Endothelial cell of umbilical vein (primary cell): ENCODE measurements around the gene CHST12. TPM values are rescaled to one million over a fixed set of nuclear protein-coding genes. Genes with fewer than 3 reads are reported as not detected.

Experiments used
- BruUV-seq: library from RNA; stranded (reverse); fragments of 400-500 nt; replicated peaks from 2 replicates; lab custom pipeline; 2021; lab: Mats Ljungman, UMichigan
- CTCF ChIA-PET: fragments of 300-600, 350-600 bp; sonication (Branson Sonifier 250); formaldehyde crosslinking; loops from one replicate; lab custom pipeline; 2021; ENCODE audit warnings: antibody characterized with exemption, inconsistent platforms; lab: Charles Lee
- POLR2A ChIA-PET: fragments of 300-600, 350-600 bp; sonication (Branson Sonifier 250); formaldehyde crosslinking; loops from one replicate; lab custom pipeline; 2021; ENCODE audit warnings: antibody characterized with exemption, inconsistent platforms; lab: Charles Lee
- DNase-seq: peaks from one replicate; pipeline ENCODE4 v3.0.0-alpha.2; 2011; ENCODE audit warnings: low read depth, low spot score
- FAIRE-seq: peaks from 2 replicates; lab custom pipeline; 2011; peaks lifted over from hg19 to GRCh38; lab: Jason Lieb, UNC
- H2AFZ ChIP-seq: 2 replicates; pipeline ENCODE4 v1.6.0; 2012; ENCODE audit warnings: low read depth, low read length, control low read depth, inconsistent platforms
- H3K27ac ChIP-seq: 2 replicates; pipeline ENCODE4 v1.5.1; 2011; ENCODE audit warnings: low read depth, mild to moderate bottlenecking, control low read depth, low read length, moderate library complexity; ENCODE audit not compliant: insufficient read depth
- H3K27me3 ChIP-seq, 2 experiments: 2 replicates each; pipeline versions ENCODE4 v1.6.0 to v1.6.1; 2011; ENCODE audit warnings: low read length in 2 of 2, mixed read lengths in 1 of 2; ENCODE audit not compliant: control insufficient read depth in 2 of 2, insufficient read depth in 2 of 2
- H3K36me3 ChIP-seq, 2 experiments: 2 replicates in 1 of 2; 3 replicates in 1 of 2; pipeline ENCODE4 v1.5.1; 2011; ENCODE audit warnings: low read length in 2 of 2, mild to moderate bottlenecking in 1 of 2, moderate library complexity in 1 of 2; ENCODE audit not compliant: control insufficient read depth in 2 of 2, insufficient read depth in 2 of 2; ENCODE audit errors: extremely low read depth in 1 of 2
- H3K4me1 ChIP-seq: 3 replicates; pipeline ENCODE4 v1.5.1; 2011; ENCODE audit warnings: mild to moderate bottlenecking, low read length; ENCODE audit not compliant: control insufficient read depth, insufficient read depth; ENCODE audit errors: extremely low read depth
- H3K4me2 ChIP-seq: 2 replicates; pipeline ENCODE4 v1.6.1; 2011; ENCODE audit warnings: low read length, control low read depth, mixed read lengths; ENCODE audit not compliant: insufficient read depth
- H3K4me3 ChIP-seq, 3 experiments: fragments of 200-600 bp in 1 of 3; sonication (generic), shearing (Covaris generic) in 1 of 3; replicated peaks in 1 of 3; 2 replicates each; pipeline ENCODE4 v1.5.1; 2011 to 2016; ENCODE audit warnings: control low read depth in 3 of 3, low read length in 3 of 3, mild to moderate bottlenecking in 2 of 3, inconsistent platforms in 1 of 3, low read depth in 1 of 3, moderate library complexity in 1 of 3; ENCODE audit not compliant: insufficient read depth in 1 of 3
- H3K79me2 ChIP-seq: 2 replicates; pipeline ENCODE4 v1.6.0; 2012; ENCODE audit warnings: low read length, inconsistent platforms; ENCODE audit not compliant: control insufficient read depth, insufficient read depth
- H3K9ac ChIP-seq: replicated peaks from 2 replicates; pipeline ENCODE3; 2011; ENCODE audit warnings: low read length, control low read depth; ENCODE audit not compliant: insufficient read depth; ENCODE audit errors: extremely low read depth
- H3K9me1 ChIP-seq: replicated peaks from 3 replicates; pipeline ENCODE4 v1.6.0; 2011; ENCODE audit warnings: mild to moderate bottlenecking, low read length; ENCODE audit not compliant: control insufficient read depth, insufficient read depth; ENCODE audit errors: extremely low read depth
- H3K9me3 ChIP-seq: replicated peaks from 2 replicates; pipeline ENCODE4 v1.5.1; 2012; ENCODE audit warnings: low read length, inconsistent platforms; ENCODE audit not compliant: control insufficient read depth, insufficient read depth
- H4K20me1 ChIP-seq: replicated peaks from 2 replicates; pipeline ENCODE3; 2011; ENCODE audit warnings: mild to moderate bottlenecking, low read length; ENCODE audit not compliant: control insufficient read depth, insufficient read depth; ENCODE audit errors: extremely low read depth
- EZH2 ChIP-seq: IDR thresholded peaks from 2 replicates; pipeline ENCODE4 v1.6.1; 2012; ENCODE audit warnings: borderline replicate concordance, low read depth, mild to moderate bottlenecking, moderate library complexity, low read length, inconsistent platforms; ENCODE audit not compliant: severe bottlenecking
- FOS ChIP-seq: IDR thresholded peaks from 2 replicates; pipeline ENCODE4 v1.6.1; 2011; ENCODE audit warnings: mild to moderate bottlenecking, low read length, moderate library complexity, borderline replicate concordance; ENCODE audit not compliant: insufficient read depth
- GATA2 ChIP-seq: IDR thresholded peaks from 2 replicates; pipeline ENCODE4 v1.7.0; 2011; ENCODE audit warnings: low read depth, mild to moderate bottlenecking, moderate library complexity, mixed read lengths, low read length; ENCODE audit not compliant: insufficient read length, insufficient read depth
- JUN ChIP-seq: IDR thresholded peaks from 2 replicates; pipeline ENCODE4 v1.6.1; 2011; ENCODE audit warnings: borderline replicate concordance, low read depth; ENCODE audit not compliant: insufficient read length, insufficient read depth
- MYC ChIP-seq: IDR thresholded peaks from one replicate; pipeline ENCODE4 v1.6.1; 2011; ENCODE audit warnings: mild to moderate bottlenecking, low read depth, low read length
- POLR2A ChIP-seq: IDR thresholded peaks from 2 replicates; pipeline ENCODE4 v1.6.1; 2012; ENCODE audit warnings: low read depth, mild to moderate bottlenecking, control low read depth, low read length
- POLR2AphosphoS5 ChIP-seq: IDR thresholded peaks from 2 replicates; pipeline ENCODE4 v1.6.1; 2012; ENCODE audit warnings: low read depth, mild to moderate bottlenecking, control low read depth, low read length, moderate library complexity; ENCODE audit not compliant: insufficient read depth
- dilution Hi-C: fragments of 300-500 bp; cut with MboI; formaldehyde crosslinking; loops from one replicate; pipeline ENCODE4 v1.15.0; 2019; ENCODE audit warnings: low sequenced_read_pairs; ENCODE audit not compliant: extremely low pct_ligation_motif_present
- intact Hi-C: fragments of 100-400 bp; cut with micrococcal nuclease; formaldehyde crosslinking; loops from one replicate; pipeline ENCODE4 v1.10.0; 2022
- polyA plus RNA-seq, 4 experiments: library from polyadenylated mRNA; depleted of rRNA in 3 of 4; stranded (reverse) in 3 of 4; unstranded in 1 of 4; fragments of >200 nt; gene quantifications; 2 replicates each; pipeline versions ENCODE4 v1.2.1 to v1.2.3, GENCODE V29; 2011 to 2012; ENCODE audit warnings: missing spikeins in 1 of 4
- total RNA-seq: library from RNA; stranded (reverse); gene quantifications from 2 replicates; pipeline ENCODE4 v1.2.3, GENCODE V29; 2021
- TF ChIP-seq, protein P1 (sequence below): IDR thresholded peaks from 2 replicates; pipeline ENCODE4 v1.6.1; 2011; ENCODE audit not compliant: insufficient read depth, insufficient read length
- TF ChIP-seq, protein P2 (sequence below), 2 donors: IDR thresholded peaks; 1 replicate in 1 of 2; 2 replicates in 1 of 2; pipeline ENCODE4 v1.5.1; 2011; ENCODE audit warnings: low read length in 2 of 2, mild to moderate bottlenecking in 2 of 2, moderate library complexity in 2 of 2, control low read depth in 1 of 2, inconsistent platforms in 1 of 2, low read depth in 1 of 2; ENCODE audit not compliant: insufficient read depth in 1 of 2; ENCODE audit errors: extremely low read depth in 1 of 2

CHST12 gene
- total and polyA plus RNA-seq, 2 donors (not counting 3 experiments of a cell fraction or from before 2014, with no cell fraction given): 30.2 to 52.6 TPM

GRCh38 chr7:2357165-2357564, 46.2 kb upstream of the CHST12 start:
- no peak overlapping the region for H3K4me3 ChIP-seq
- FAIRE-seq: no peak
- POLR2A ChIA-PET: no interaction called here
- H3K79me2 ChIP-seq: peaks cover 66% of the 10 kb centered on the region
- H3K9me3 ChIP-seq: no peaks in the 10 kb centered on the region
- BruUV-seq: no TSS peak
- TF ChIP-seq, protein P1, sequence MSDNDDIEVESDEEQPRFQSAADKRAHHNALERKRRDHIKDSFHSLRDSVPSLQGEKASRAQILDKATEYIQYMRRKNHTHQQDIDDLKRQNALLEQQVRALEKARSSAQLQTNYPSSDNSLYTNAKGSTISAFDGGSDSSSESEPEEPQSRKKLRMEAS: no peak
- no peaks in the 10 kb centered on the region for H3K27me3 ChIP-seq
- no peaks in the 10 kb centered on the region for H3K9me1 ChIP-seq
- peak overlapping the region; percentile 20 for H3K9ac ChIP-seq
- no peak overlapping the region for H3K27ac ChIP-seq
- no peak for DNase-seq
- H3K4me1 ChIP-seq: peaks cover 13% of the 10 kb centered on the region
- no peak overlapping the region for H2AFZ ChIP-seq
- dilution Hi-C loops: no loop called here
- no peak overlapping the region for H3K4me2 ChIP-seq
- CTCF ChIA-PET: interaction anchor here (1.3 kb wide), 2 partner anchors 14 to 112 kb away, joined by 3 to 4 read pairs; no protein-coding TSS in a partner anchor
- H4K20me1 ChIP-seq: no peaks in the 10 kb centered on the region
- peaks cover under 1 to 3% of the 10 kb centered on the region in 2 experiments for H3K36me3 ChIP-seq
- intact Hi-C loops: no loop called here

DNA sequence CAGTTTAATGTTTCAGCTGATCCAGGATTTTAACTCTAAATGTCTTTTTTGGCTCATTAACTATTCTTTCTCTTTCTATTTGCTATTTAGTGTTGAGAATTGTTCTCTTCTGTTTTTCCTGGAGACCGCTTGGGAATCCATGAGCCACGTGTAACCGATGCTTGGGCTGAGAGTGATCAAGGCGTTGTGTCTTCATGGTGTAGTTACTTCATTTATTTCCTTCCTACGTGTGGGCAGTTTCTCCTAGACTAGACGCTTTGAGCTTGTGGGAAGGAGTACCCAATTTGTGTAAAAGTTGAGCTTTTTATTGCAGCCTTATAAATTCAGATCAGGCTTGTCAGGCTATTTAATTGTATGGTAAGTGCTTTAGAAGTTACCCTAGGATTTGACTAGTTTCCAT, 45.8 kb upstream of the CHST12 start:
- FAIRE-seq (no peak), DNase-seq (no peak)
- Histone ChIP-seq H3K9me3 (no peaks in the 10 kb centered on the region), H3K9me1 (no peaks in the 10 kb centered on the region), H3K4me2 (no peak overlapping the region), H3K27ac (no peak overlapping the region), H4K20me1 (no peaks in the 10 kb centered on the region), H3K36me3 (peaks cover 4 to 6% of the 10 kb centered on the region in 2 experiments), H3K4me1 (peaks cover 13% of the 10 kb centered on the region), H2AFZ (no peak overlapping the region), H3K79me2 (peaks cover 68% of the 10 kb centered on the region), H3K4me3 (no peak overlapping the region), H3K27me3 (no peaks in the 10 kb centered on the region), H3K9ac (peak overlapping the region; percentile 20)
- no TSS peak for BruUV-seq
- CTCF ChIA-PET: interaction anchor here (1.3 kb wide), 2 partner anchors 14 to 111 kb away, joined by 3 to 4 read pairs; no protein-coding TSS in a partner anchor
- dilution Hi-C loops (no loop called here), intact Hi-C loops (no loop called here)
- POLR2A ChIA-PET: no interaction called here
- TF ChIP-seq JUN (no peak), POLR2AphosphoS5 (no peak), FOS (no peak), MYC (no peak), EZH2 (no peak), GATA2 (no peak), POLR2A (no peak)
- TF ChIP-seq, protein P1: no peak
- TF ChIP-seq, protein P2, sequence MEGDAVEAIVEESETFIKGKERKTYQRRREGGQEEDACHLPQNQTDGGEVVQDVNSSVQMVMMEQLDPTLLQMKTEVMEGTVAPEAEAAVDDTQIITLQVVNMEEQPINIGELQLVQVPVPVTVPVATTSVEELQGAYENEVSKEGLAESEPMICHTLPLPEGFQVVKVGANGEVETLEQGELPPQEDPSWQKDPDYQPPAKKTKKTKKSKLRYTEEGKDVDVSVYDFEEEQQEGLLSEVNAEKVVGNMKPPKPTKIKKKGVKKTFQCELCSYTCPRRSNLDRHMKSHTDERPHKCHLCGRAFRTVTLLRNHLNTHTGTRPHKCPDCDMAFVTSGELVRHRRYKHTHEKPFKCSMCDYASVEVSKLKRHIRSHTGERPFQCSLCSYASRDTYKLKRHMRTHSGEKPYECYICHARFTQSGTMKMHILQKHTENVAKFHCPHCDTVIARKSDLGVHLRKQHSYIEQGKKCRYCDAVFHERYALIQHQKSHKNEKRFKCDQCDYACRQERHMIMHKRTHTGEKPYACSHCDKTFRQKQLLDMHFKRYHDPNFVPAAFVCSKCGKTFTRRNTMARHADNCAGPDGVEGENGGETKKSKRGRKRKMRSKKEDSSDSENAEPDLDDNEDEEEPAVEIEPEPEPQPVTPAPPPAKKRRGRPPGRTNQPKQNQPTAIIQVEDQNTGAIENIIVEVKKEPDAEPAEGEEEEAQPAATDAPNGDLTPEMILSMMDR (IDR thresholded peaks at IDR 0.05; ENCODE audit: extremely low read depth in 1 of 2, insufficient read depth in 1 of 2, low read depth in 1 of 2, low read length in 2 of 2): no peak
